Measurements from ENCODE around the gene NEURL1. TPM values are rescaled to one million over a fixed set of nuclear protein-coding genes. Genes with fewer than 3 reads are reported as not detected.

Gene NEURL1
- total RNA-seq, 1 donor from 2014 or later: 0.93 TPM

DNA sequence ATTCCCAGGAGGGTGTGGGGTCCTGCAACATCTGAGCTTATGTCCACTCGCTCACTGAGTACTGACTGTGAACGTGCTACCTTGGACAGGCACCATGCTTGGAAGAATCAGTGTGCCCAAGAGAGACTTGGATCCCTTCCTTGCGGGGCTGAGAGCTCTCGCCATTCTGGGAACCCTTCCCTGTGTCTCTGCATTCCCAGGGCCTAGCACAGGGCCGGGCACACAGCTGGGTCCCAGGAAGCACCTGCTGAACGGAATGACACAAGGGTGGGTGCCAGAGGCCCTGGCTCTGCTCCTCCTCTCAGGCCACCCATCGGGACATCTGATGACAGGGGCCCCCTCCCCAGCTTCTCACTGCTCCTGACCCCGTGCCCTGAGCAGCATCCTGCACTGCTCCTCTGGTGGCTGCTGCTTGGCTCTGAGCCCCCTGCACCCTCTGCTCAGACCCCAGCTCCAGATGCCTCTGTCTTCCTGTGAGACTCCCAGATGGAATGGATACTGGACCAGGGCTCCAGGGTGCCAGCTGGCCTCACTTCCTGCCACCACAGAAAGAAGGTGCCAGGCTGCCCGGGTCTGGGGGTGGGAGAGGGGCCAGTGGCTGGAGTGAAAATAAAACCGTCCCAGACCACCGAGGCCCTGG is 129.6 kb downstream of the NEURL1 start:
- ChIA-PET CTCF (no interaction called here), POLR2A (interaction anchor here (0.6 kb wide), 1 partner anchor 63 kb away, joined by 5 read pairs; no protein-coding TSS in a partner anchor)
- Mint-ChIP-seq H3K36me3 (ENCODE audit: low read depth) (peaks cover 38% of the 10 kb centered on the region), H3K27ac (no peak overlapping the region), H3K4me3 (no peak overlapping the region), H3K27me3 (no peaks in the 10 kb centered on the region), H3K9me3 (no peaks in the 10 kb centered on the region), H3K4me1 (no peaks in the 10 kb centered on the region)
- TF ChIP-seq, protein P1, sequence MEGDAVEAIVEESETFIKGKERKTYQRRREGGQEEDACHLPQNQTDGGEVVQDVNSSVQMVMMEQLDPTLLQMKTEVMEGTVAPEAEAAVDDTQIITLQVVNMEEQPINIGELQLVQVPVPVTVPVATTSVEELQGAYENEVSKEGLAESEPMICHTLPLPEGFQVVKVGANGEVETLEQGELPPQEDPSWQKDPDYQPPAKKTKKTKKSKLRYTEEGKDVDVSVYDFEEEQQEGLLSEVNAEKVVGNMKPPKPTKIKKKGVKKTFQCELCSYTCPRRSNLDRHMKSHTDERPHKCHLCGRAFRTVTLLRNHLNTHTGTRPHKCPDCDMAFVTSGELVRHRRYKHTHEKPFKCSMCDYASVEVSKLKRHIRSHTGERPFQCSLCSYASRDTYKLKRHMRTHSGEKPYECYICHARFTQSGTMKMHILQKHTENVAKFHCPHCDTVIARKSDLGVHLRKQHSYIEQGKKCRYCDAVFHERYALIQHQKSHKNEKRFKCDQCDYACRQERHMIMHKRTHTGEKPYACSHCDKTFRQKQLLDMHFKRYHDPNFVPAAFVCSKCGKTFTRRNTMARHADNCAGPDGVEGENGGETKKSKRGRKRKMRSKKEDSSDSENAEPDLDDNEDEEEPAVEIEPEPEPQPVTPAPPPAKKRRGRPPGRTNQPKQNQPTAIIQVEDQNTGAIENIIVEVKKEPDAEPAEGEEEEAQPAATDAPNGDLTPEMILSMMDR (IDR thresholded peaks at IDR 0.05): no peak
- DNase-seq: no peak
- intact Hi-C loops (cut with micrococcal nuclease): no loop called here
- no peak for ATAC-seq (ENCODE audit: low read depth)

DNA sequence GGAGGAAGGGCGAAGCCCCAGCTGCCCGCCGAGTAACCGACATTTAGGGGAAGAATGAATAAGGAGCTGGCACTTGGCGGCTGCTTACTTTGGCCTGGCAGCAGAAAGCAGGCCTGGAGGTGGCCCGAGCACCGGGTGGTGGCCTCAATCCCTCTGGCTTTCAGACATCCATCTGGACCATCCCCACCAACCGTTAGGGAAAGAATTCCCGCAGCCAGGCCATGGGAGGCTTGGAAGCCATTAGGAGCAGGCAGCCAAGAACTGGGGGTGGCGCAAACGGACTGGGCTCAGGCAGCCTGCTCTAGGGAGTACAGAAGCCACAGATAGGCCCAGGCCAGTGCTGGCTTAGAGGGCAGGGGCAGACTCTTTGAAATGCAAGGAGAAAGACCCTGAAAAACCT is 132.7 kb downstream of the NEURL1 start:
- CTCF ChIA-PET: no interaction called here
- Mint-ChIP-seq H3K4me3 (no peak overlapping the region), H3K4me1 (no peaks in the 10 kb centered on the region), H3K36me3 (ENCODE audit: low read depth) (peaks cover 33% of the 10 kb centered on the region), H3K9me3 (no peaks in the 10 kb centered on the region), H3K27me3 (no peaks in the 10 kb centered on the region), H3K27ac (no peak overlapping the region)
- intact Hi-C loops (cut with micrococcal nuclease): no loop called here
- TF ChIP-seq, protein P1 (IDR thresholded peaks at IDR 0.05): no peak
- POLR2A ChIA-PET: no interaction called here
- no peak for ATAC-seq (ENCODE audit: low read depth)
- DNase-seq: no peak

DNA sequence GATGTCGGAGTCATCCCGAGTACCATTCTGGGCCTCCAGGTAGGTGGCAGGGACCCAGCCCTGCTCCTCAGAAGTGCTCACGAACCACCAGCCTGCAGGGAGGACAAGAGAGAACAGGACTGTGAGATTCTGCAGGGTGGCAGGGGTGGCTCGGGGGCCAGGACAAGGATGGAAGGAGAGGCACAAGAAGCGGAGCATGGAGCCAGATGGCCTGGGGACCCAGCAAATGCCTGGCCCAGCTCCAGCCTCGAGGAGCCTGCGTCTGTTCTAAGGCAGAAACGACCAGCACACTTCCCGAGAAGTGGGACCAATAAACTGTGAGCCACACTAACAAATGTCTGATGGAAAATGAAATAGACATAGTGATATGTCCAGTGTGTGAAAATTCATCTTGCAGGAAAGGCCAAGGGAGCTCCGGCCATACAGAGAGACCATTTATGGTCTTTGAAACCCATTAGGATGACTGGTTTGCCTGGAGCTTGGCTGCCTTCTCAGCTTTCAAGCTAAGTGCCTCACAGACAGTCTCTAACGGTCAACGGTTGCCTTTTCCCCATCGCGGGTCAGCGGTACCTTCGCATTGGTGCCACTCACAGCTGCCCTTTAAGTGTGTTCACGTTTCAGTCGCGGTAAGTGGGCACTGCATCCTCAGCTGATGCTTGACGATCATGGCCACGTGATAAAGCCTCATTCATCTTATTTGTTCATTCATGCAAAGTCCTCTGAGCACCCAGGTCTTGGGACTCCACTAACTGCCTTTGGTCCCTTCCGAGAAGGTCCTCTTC is 133.8 kb downstream of the NEURL1 start:
- ChIA-PET CTCF (no interaction called here), POLR2A (no interaction called here)
- no peaks in the 10 kb centered on the region for H3K4me1 Mint-ChIP-seq
- H3K27me3 Mint-ChIP-seq: no peaks in the 10 kb centered on the region
- ATAC-seq (ENCODE audit: low read depth) (no peak), DNase-seq (no peak)
- no peak overlapping the region for H3K27ac Mint-ChIP-seq
- intact Hi-C loops (cut with micrococcal nuclease): no loop called here
- no peaks in the 10 kb centered on the region for H3K9me3 Mint-ChIP-seq
- TF ChIP-seq, protein P1 (IDR thresholded peaks at IDR 0.05): no peak
- H3K36me3 Mint-ChIP-seq (ENCODE audit: low read depth): peaks cover 28% of the 10 kb centered on the region
- H3K4me3 Mint-ChIP-seq: no peak overlapping the region

- Mint-ChIP-seq H3K27ac (no peak overlapping the region), H3K27me3 (no peaks in the 10 kb centered on the region), H3K36me3 (ENCODE audit: low read depth) (peaks cover 26% of the 10 kb centered on the region), H3K4me3 (no peak overlapping the region), H3K9me3 (no peaks in the 10 kb centered on the region), H3K4me1 (no peaks in the 10 kb centered on the region)
- ChIA-PET CTCF (no interaction called here), POLR2A (no interaction called here)
- DNase-seq: no peak
- intact Hi-C loops (cut with micrococcal nuclease): no loop called here
- no peak for ATAC-seq (ENCODE audit: low read depth)
- TF ChIP-seq, protein P1 (IDR thresholded peaks at IDR 0.05): no peak
These were observed 134.4 kb downstream of the NEURL1 start for GRCh38 chr10:103627893-103628292.

GRCh38 chr10:103629581-103629980 is 136.1 kb downstream of the NEURL1 start:
- H3K4me3 Mint-ChIP-seq: no peak overlapping the region
- H3K4me1 Mint-ChIP-seq: no peaks in the 10 kb centered on the region
- intact Hi-C loops (cut with micrococcal nuclease): no loop called here
- CTCF ChIA-PET: no interaction called here
- peaks cover 19% of the 10 kb centered on the region for H3K36me3 Mint-ChIP-seq (ENCODE audit: low read depth)
- ATAC-seq (ENCODE audit: low read depth) (no peak), DNase-seq (no peak)
- H3K27ac Mint-ChIP-seq: no peak overlapping the region
- TF ChIP-seq, protein P1 (IDR thresholded peaks at IDR 0.05): no peak
- no peaks in the 10 kb centered on the region for H3K9me3 Mint-ChIP-seq
- H3K27me3 Mint-ChIP-seq: no peaks in the 10 kb centered on the region
- POLR2A ChIA-PET: no interaction called here
